ENCODE results near the gene SLC7A6.

Gene SLC7A6

GRCh38 chr16:68306633-68307032 lies 42.3 kb downstream of the SLC7A6 start:
- DNase-seq (ENCODE audit: low spot score): no peak

- no peak for DNase-seq (ENCODE audit: low spot score)
These were observed 45.5 kb downstream of the SLC7A6 start for GRCh38 chr16:68309799-68310198.

- DNase-seq (ENCODE audit: low spot score): no peak
These were observed 46.1 kb downstream of the SLC7A6 start for GRCh38 chr16:68310437-68310773.

- DNase-seq (ENCODE audit: low spot score): peak; percentile 91
These were observed 46.6 kb downstream of the SLC7A6 start, which contains the start of the genes PRMT7 and SLC7A6OS for GRCh38 chr16:68310774-68311511. Gene PRMT7, plus strand, starts transcription at chr16:68311019. Its CDS starts 4,961 bp downstream, at chr16:68315980. Gene SLC7A6OS, minus strand, starts transcription at chr16:68310946. Its CDS starts 20 bp downstream, at chr16:68310926.

- DNase-seq (ENCODE audit: low spot score): no peak
These were observed 48.8 kb downstream of the SLC7A6 start for GRCh38 chr16:68313116-68313515.

- peak; percentile 67 for DNase-seq (ENCODE audit: low spot score)
These were observed 55.0 kb downstream of the SLC7A6 start for GRCh38 chr16:68319185-68319908.

GRCh38 chr16:68324336-68324735 lies 60.0 kb downstream of the SLC7A6 start:
- DNase-seq (ENCODE audit: low spot score): no peak

- DNase-seq (ENCODE audit: low spot score): peak; percentile 40
These were observed 60.5 kb downstream of the SLC7A6 start for GRCh38 chr16:68324780-68325357.

GRCh38 chr16:68328151-68328859 lies 64.0 kb downstream of the SLC7A6 start:
- peak; percentile 88 for DNase-seq (ENCODE audit: low spot score)

- no peak for DNase-seq (ENCODE audit: low spot score)
These were observed 64.6 kb downstream of the SLC7A6 start for GRCh38 chr16:68328860-68329390.

GRCh38 chr16:68331879-68332410 lies 67.6 kb downstream of the SLC7A6 start:
- DNase-seq (ENCODE audit: low spot score): no peak

GRCh38 chr16:68332411-68333121 lies 68.2 kb downstream of the SLC7A6 start:
- peak; percentile 16 for DNase-seq (ENCODE audit: low spot score)

- no peak for DNase-seq (ENCODE audit: low spot score)
These were observed 70.8 kb downstream of the SLC7A6 start for GRCh38 chr16:68335175-68335574.

- DNase-seq (ENCODE audit: low spot score): no peak
These were observed 74.2 kb downstream of the SLC7A6 start for GRCh38 chr16:68338326-68339119.

- DNase-seq (ENCODE audit: low spot score): no peak
These were observed 74.9 kb downstream of the SLC7A6 start for GRCh38 chr16:68339214-68339613.

GRCh38 chr16:68342620-68343019 lies 78.3 kb downstream of the SLC7A6 start:
- DNase-seq (ENCODE audit: low spot score): no peak

GRCh38 chr16:68343137-68343536 lies 78.8 kb downstream of the SLC7A6 start:
- no peak for DNase-seq (ENCODE audit: low spot score)

- no peak for DNase-seq (ENCODE audit: low spot score)
These were observed 79.9 kb downstream of the SLC7A6 start for GRCh38 chr16:68344252-68344651.

- no peak for DNase-seq (ENCODE audit: low spot score)
These were observed 81.1 kb downstream of the SLC7A6 start for GRCh38 chr16:68345351-68345810.

- no peak for DNase-seq (ENCODE audit: low spot score)
These were observed 81.8 kb downstream of the SLC7A6 start for GRCh38 chr16:68345958-68346635.

All from kidney tubule cell (primary cell).